Astrocyte of the spinal cord (primary cell): ENCODE data around the gene KCNJ14.

ENCODE experiments used
- DNase-seq: peaks from one replicate; pipeline ENCODE4 v3.0.0; 2011; ENCODE audit warnings: low read depth, low spot score
- H3K4me3 ChIP-seq: 2 replicates; pipeline ENCODE4 v1.5.1; 2011; ENCODE audit warnings: low read depth, mild to moderate bottlenecking, low read length, moderate library complexity
- CTCF ChIP-seq: IDR thresholded peaks from 2 replicates; pipeline ENCODE4 v1.5.1; 2012; ENCODE audit warnings: low read depth, mild to moderate bottlenecking, low read length, inconsistent platforms
- in situ Hi-C: cut with HindIII; loops from 2 replicates; pipeline ENCODE4 v1.10.0; 2017; ENCODE audit warnings: low sequenced_read_pairs

Gene KCNJ14

GRCh38 chr19:48418317-48419064 lies 36.9 kb upstream of the KCNJ14 start:
- DNase-seq = peak; percentile 52
- peak; percentile 35 for TF ChIP-seq CTCF
- no peak overlapping the region for H3K4me3 ChIP-seq
- in situ Hi-C loops = no loop called here

GRCh38 chr19:48419158-48419920 lies 36.0 kb upstream of the KCNJ14 start:
- DNase-seq = peak; percentile 55
- no peak overlapping the region for H3K4me3 ChIP-seq

GRCh38 chr19:48421548-48421947 lies 33.8 kb upstream of the KCNJ14 start:
- DNase-seq = no peak
- no peak for TF ChIP-seq CTCF
- in situ Hi-C loops = no loop called here
- no peak overlapping the region for H3K4me3 ChIP-seq

More at GRCh38 chr19:48419158-48419920, 36.0 kb upstream of the KCNJ14 start:
- in situ Hi-C loops = no loop called here
- TF ChIP-seq CTCF = no peak

- H3K4me3 ChIP-seq = no peak overlapping the region
- no peak for TF ChIP-seq CTCF
- in situ Hi-C loops = no loop called here
These were observed 30.6 kb upstream of the KCNJ14 start for GRCh38 chr19:48424694-48425219.

GRCh38 chr19:48428670-48429069 lies 26.7 kb upstream of the KCNJ14 start:
- no peak overlapping the region for H3K4me3 ChIP-seq
- no peak for DNase-seq
- TF ChIP-seq CTCF = no peak
- in situ Hi-C loops = no loop called here

More at GRCh38 chr19:48424694-48425219, 30.6 kb upstream of the KCNJ14 start:
- peak; percentile 67 for DNase-seq

- no peak overlapping the region for H3K4me3 ChIP-seq
- no peak for DNase-seq
- no peak for TF ChIP-seq CTCF
- in situ Hi-C loops = no loop called here
These were observed 22.0 kb upstream of the KCNJ14 start for GRCh38 chr19:48433337-48433736.
